Measurements from ENCODE around the gene NIP7. TPM values are rescaled to one million over a fixed set of nuclear protein-coding genes. Genes with fewer than 3 reads are reported as not detected.

The NIP7 gene
- total RNA-seq, 1 experiment from 2014 or later, result 72.8 TPM

DNA sequence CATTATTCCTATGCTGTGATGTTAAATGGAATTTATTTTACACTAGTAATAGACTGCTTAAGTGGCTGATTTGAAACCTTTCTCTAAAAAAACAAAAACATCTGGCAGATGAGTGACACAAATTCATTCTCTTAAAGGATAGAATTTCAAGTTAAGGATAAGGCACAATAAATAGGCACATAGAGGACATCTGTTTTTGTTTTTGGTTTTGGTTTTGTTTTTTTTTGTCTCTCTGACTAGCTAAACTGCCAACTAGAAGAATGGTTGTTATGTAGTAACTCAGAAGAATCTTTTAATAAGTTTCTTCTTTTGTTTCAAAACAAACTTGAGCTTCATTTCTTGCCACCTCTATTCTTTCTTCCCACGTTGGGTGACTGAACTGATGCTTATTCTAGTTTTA, 33.5 kb upstream of the NIP7 start:
- H3K27me3 Mint-ChIP-seq (ENCODE audit: low read depth), result no peaks in the 10 kb centered on the region; the same call in 1 of the 2 replicates
- Histone ChIP-seq H3K23ac (ENCODE audit: insufficient read length, low read depth, low read length) (no peak overlapping the region), H3K4me2 (ENCODE audit: insufficient read depth, insufficient read length, low read length) (no peak overlapping the region), H3K4me1 (ENCODE audit: insufficient read depth, low read length) (no peaks in the 10 kb centered on the region), H4K8ac (replicated peaks; ENCODE audit: insufficient read length, low read depth, low read length) (no peak overlapping the region), H3K79me2 (ENCODE audit: insufficient read depth, low read length) (no peaks in the 10 kb centered on the region), H4K5ac (ENCODE audit: insufficient read length, low read depth, low read length) (no peak overlapping the region), H4K20me1 (ENCODE audit: control insufficient read depth, insufficient read depth, insufficient read length) (no peaks in the 10 kb centered on the region), H2BK20ac (ENCODE audit: low read depth, low read length, poor library complexity, severe bottlenecking) (no peak overlapping the region), H2BK15ac (ENCODE audit: low read depth, low read length) (no peak overlapping the region), H3K56ac (ENCODE audit: insufficient read length, low read depth, low read length) (no peak overlapping the region), H3K18ac (ENCODE audit: insufficient read length, low read depth, low read length) (no peak overlapping the region), H3K27ac (ENCODE audit: insufficient read length, low read depth, low read length) (no peak overlapping the region), H3T11ph (ENCODE audit: low read length) (no peak overlapping the region), H3K9me3 (ENCODE audit: control insufficient read depth, low read depth, low read length) (no peaks in the 10 kb centered on the region), H2BK12ac (ENCODE audit: insufficient read length, low read depth, low read length) (no peak overlapping the region), H2AFZ (ENCODE audit: low read length) (no peak overlapping the region), H3K4ac (ENCODE audit: low read depth, low read length) (no peak overlapping the region), H3K9ac (ENCODE audit: extremely low read depth, insufficient read length, low read length) (no peak overlapping the region), H2BK5ac (ENCODE audit: insufficient read length, low read length) (no peak overlapping the region), H3K27me3 (ENCODE audit: insufficient read depth, low read length) (no peaks in the 10 kb centered on the region), H2BK120ac (ENCODE audit: low read depth, low read length, poor library complexity, severe bottlenecking) (no peak overlapping the region), H2AK5ac (ENCODE audit: insufficient read length, low read length) (no peak overlapping the region), H3K23me2 (ENCODE audit: insufficient read length, low read depth, low read length, poor library complexity, severe bottlenecking) (no peaks in the 10 kb centered on the region), H3K14ac (ENCODE audit: insufficient read depth, low read length) (no peak overlapping the region), H3K79me1 (ENCODE audit: insufficient read depth, low read depth, low read length, poor library complexity, severe bottlenecking) (no peaks in the 10 kb centered on the region), H4K91ac (ENCODE audit: insufficient read length, low read depth, low read length) (no peak overlapping the region)
- no CpG with 5 or more reads among the region's 1 CpG for WGBS (ENCODE audit: extremely low coverage, insufficient read length, low lambda C conversion rate)
- no peak overlapping the region for H3K4me3 Mint-ChIP-seq
- H3K4me1 Mint-ChIP-seq, result peaks cover 2 to 4% of the 10 kb centered on the region in 2 experiments; a peak in 1 of 4 replicates
- H3K36me3 Mint-ChIP-seq (ENCODE audit: insufficient read depth in 1 of 3, low read depth in 3 of 3), result peaks cover 0 to 4% (median 0%) of the 10 kb centered on the region in 3 experiments; a peak in 3 of 7 replicates
- TF ChIP-seq, protein P1, sequence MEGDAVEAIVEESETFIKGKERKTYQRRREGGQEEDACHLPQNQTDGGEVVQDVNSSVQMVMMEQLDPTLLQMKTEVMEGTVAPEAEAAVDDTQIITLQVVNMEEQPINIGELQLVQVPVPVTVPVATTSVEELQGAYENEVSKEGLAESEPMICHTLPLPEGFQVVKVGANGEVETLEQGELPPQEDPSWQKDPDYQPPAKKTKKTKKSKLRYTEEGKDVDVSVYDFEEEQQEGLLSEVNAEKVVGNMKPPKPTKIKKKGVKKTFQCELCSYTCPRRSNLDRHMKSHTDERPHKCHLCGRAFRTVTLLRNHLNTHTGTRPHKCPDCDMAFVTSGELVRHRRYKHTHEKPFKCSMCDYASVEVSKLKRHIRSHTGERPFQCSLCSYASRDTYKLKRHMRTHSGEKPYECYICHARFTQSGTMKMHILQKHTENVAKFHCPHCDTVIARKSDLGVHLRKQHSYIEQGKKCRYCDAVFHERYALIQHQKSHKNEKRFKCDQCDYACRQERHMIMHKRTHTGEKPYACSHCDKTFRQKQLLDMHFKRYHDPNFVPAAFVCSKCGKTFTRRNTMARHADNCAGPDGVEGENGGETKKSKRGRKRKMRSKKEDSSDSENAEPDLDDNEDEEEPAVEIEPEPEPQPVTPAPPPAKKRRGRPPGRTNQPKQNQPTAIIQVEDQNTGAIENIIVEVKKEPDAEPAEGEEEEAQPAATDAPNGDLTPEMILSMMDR (conservative IDR thresholded peaks at IDR 0.05), result no peak
- no peaks in the 10 kb centered on the region; a peak in 2 of 5 replicates for H3K9me3 Mint-ChIP-seq
- no peak overlapping the region for H3K27ac Mint-ChIP-seq
- no peak for DNase-seq

All from H9 (cell line).